Muscle of leg (tissue), 16 donors: Measurements from ENCODE around the gene RNASE11. TPM values are rescaled to one million over a fixed set of nuclear protein-coding genes. Genes with fewer than 3 reads are reported as not detected.

Experiments used
- DNase-seq: peaks from one replicate; pipeline ENCODE4 v3.0.0; 2013
- H3K27ac ChIP-seq: one replicate; pipeline ENCODE4 v1.5.1; 2013; ENCODE audit warnings: mild to moderate bottlenecking, low read length, control low read depth
- H3K27me3 ChIP-seq: one replicate; pipeline ENCODE4 v1.6.1; 2013; ENCODE audit warnings: low read length; ENCODE audit not compliant: control insufficient read depth, insufficient read depth
- H3K36me3 ChIP-seq: one replicate; pipeline ENCODE4 v1.6.1; 2013; ENCODE audit warnings: low read length; ENCODE audit not compliant: control insufficient read depth, insufficient read depth
- H3K4me1 ChIP-seq: one replicate; pipeline ENCODE4 v1.6.1; 2013; ENCODE audit warnings: low read length; ENCODE audit not compliant: control insufficient read depth, insufficient read depth
- H3K4me3 ChIP-seq: one replicate; pipeline ENCODE4 v1.5.1; 2013; ENCODE audit warnings: low read length, control low read depth
- H3K9me3 ChIP-seq: replicated peaks from 2 replicates; pipeline ENCODE4 v1.6.1; 2013; ENCODE audit warnings: low read depth, low read length; ENCODE audit not compliant: control insufficient read depth
- WGBS: methylation state at CpG from one replicate; pipeline ENCODE4 v1.1.5; 2013; ENCODE audit warnings: missing lambda C conversion rate; ENCODE audit not compliant: insufficient coverage; 5-methylcytosine and 5-hydroxymethylcytosine counted together
- long read RNA-seq, 11 donors: transcript quantifications; one replicate each; lab custom pipeline, GENCODE V29; 2026
- polyA plus RNA-seq, 8 donors: library from polyadenylated mRNA; unstranded; fragments of 120-200 nt; gene quantifications; one replicate each; pipeline versions ENCODE4 v1.2.1 to v1.2.3, GENCODE V29; 2013; ENCODE audit warnings: inconsistent platforms in 1 of 8, low replicate concordance in 1 of 8; ENCODE audit not compliant: insufficient read length in 8 of 8, insufficient read depth in 1 of 8
- total RNA-seq: library from RNA; stranded (reverse); fragments of 120-200 nt; gene quantifications from one replicate; pipeline ENCODE4 v1.2.4, GENCODE V29; 2013

Gene RNASE11
- not detected for total RNA-seq
- not detected for polyA plus RNA-seq
- long read RNA-seq, donor 1: 0 reads
- long read RNA-seq, donor 2: 0 reads
- long read RNA-seq, donor 3: 0 reads
- long read RNA-seq, donor 4: 0 reads
- long read RNA-seq, donor 5: 0 reads
- long read RNA-seq, donor 6: 0 reads
- long read RNA-seq, donor 7: 0 reads
- long read RNA-seq, donor 8: 0 reads
- long read RNA-seq, donor 9: 0 reads
- long read RNA-seq, donor 10: 0 reads
- long read RNA-seq, donor 11: 0 reads

DNA sequence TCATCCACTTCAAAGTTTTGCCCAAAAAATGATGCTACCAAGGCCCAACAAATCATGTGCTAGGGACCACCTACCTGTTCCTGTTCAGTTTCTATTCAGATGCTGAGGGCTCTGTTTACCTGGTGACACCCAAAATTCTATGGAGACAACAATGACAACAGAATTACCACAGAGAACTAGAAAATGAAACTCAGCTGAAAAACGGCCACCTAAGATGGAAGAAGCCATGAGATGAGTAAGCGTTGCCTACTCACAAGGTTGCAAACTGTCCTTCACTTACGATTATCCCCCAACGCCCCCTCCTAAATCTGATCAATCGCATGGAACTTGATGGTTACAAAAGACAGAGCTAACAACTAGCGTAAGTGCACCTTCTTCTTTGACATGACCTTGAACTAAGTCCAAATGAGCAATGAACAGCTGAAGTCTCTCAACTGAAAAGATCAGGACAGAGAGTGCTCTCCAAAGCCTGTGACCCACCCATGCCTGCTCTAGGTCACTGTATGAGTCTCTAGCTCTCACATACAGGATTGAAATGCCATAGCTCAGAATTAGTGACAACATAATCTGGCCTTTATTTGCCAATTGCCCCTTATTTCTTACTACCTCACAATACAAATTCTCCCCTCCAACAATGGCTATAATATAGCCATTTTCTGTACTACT lies at the start of gene RNASE11:
RNASE11 (minus strand) TSS at position 513 of the 666 bp plus-strand sequence.
- H3K27me3 ChIP-seq: no peaks in the 10 kb centered on the region
- no peaks in the 10 kb centered on the region for H3K4me1 ChIP-seq
- 78% methylated on average over 5 of the region's 6 CpGs for whole genome bisulfite sequencing
- no peak for DNase-seq
- no peaks in the 10 kb centered on the region for H3K9me3 ChIP-seq
- no peaks in the 10 kb centered on the region for H3K36me3 ChIP-seq
- no peak within 1 kb of the TSS for H3K4me3 ChIP-seq
- H3K27ac ChIP-seq: no peak within 1 kb of the TSS

DNA sequence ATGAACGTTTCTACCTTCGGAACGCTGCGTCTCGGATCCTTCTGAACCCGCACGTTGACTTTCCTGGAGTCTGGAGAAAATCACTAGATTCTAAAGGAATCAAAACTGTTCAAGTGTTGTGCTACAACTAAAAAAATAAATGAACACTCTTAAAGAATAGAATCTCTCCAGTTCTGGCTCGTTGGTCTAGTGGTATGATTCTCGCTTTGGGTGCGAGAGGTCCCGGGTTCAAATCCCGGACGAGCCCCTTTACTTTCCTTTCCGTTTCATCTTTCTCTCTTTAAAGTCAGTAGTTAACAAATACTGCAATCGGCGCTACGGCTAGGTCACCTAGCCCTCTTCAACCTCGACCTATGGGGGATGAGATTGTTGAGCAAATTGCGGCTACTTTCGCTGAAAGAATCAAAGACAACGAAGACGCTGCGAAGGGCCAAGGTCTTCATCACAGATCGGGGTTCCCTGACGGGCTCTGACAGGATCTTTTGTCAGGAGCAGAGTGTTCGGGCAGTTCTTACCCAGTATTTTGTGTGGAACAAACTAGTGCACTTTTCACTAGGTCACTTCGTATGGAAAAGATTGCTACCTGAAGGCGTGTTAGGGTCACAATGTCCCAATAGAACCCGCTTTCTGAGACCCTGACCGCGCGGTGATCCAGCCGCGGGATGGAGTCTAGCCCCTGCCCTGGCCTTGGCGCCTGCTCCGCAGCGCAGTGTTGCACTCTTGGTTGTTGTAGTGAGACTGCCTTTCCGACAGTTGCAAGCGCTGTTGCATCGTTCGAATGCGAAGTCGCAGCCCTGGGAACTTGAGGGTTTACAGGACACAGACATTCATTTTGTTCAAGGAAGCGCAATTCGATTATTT lies 45.3 kb upstream of the RNASE11 start:
- Histone ChIP-seq H3K9me3 (no peaks in the 10 kb centered on the region), H3K27me3 (peaks cover 52% of the 10 kb centered on the region), H3K4me1 (peaks cover 22% of the 10 kb centered on the region), H3K36me3 (no peaks in the 10 kb centered on the region), H3K27ac (no peak overlapping the region), H3K4me3 (no peak overlapping the region)
- 1% methylated on average over 21 of the region's 45 CpGs for WGBS
- peak; percentile 48 for DNase-seq

DNA sequence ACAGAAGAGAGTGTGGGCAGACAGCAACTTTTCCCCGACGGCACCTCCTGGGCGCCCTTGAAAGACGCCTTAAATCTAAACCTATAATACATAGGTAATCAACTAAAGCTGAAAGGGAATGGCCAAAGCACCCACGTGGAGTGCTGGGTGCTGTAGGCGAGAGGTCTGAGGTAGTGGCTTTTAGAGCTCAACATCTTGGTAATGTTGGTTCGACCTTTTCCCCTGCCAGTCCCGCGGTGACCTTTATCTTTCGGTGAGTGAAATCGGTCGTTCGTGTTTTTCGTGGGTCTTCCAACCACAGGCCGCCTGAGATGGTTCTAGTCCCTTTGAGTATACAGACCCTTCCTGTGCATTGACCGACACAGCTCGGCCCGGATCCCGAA lies 44.6 kb upstream of the RNASE11 start:
- Histone ChIP-seq H3K27ac (no peak overlapping the region), H3K4me3 (no peak overlapping the region), H3K36me3 (no peaks in the 10 kb centered on the region), H3K4me1 (peaks cover 22% of the 10 kb centered on the region), H3K9me3 (no peaks in the 10 kb centered on the region), H3K27me3 (peaks cover 54% of the 10 kb centered on the region)
- WGBS: under 1% methylated on average over 15 of the region's 19 CpGs
- no peak for DNase-seq

DNA sequence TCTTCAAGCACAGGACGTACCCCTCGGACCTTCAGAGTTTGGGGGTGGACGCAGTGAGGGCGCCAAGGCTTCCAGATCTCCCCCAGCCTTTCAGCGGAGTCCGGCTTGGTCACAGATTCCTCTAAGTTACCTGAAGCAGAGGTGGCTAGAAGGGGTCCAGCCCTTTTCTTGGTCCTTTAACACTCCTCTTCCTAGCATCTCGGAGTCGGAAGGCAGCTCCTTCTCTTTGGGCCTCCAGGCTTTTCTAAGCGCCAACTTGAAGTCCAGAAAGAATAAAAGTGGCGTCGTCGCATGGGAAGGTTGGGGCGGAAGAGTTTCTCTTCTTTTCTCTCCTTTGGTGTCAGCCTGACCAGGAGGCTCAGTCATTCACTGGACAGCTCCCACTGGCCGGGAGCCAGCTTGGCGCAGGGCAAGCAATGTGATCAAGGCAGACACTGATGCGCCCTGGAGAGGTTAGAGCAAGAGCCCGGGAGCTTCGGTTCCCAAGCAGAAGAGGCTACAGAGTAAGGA lies 44.1 kb upstream of the RNASE11 start:
- peaks cover 56% of the 10 kb centered on the region for H3K27me3 ChIP-seq
- H3K9me3 ChIP-seq: no peaks in the 10 kb centered on the region
- H3K27ac ChIP-seq: no peak overlapping the region
- H3K4me1 ChIP-seq: peaks cover 22% of the 10 kb centered on the region
- 0% methylated on average over 7 of the region's 18 CpGs for WGBS
- H3K4me3 ChIP-seq: peak overlapping the region; percentile 5
- H3K36me3 ChIP-seq: no peaks in the 10 kb centered on the region
- peak; percentile 71 for DNase-seq

DNA sequence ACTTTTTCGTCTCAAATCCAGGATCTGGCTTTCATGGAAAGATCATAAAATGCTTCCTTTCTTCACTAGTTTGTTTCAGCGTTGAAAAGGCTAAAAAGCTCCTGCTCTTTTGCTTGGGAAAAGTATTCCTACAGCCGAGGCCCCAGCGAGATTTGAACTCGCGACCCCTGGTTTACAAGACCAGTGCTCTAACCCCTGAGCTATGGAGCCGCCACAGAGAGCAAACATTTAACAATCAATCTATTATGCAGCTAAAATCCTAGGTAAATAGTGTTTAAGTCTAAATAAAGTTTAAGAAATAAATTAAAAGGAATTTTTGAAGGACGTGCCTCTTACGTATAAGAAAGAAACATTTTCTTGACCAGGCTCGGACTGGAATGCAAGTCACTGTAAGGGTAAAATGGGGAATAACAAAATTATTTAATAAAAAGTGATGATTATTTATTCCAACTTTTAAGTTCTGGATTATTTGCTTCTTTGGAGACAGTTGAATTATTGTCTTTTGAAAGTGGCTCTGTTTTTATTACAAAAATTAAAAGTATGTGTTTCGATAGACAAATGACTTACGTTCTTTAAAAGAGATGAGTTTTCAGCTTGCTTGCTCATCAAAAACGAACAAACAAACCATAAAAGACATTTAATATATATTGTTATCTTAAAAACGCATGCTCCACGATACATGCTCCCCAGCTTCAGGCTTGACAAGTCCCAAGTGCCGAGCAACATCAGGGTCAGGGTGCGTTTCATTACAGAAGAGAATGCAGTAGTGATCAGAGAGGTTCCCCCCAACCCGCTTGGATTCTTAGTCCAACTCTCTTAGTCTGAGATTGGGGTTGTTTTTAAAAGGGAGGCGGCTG lies 43.5 kb upstream of the RNASE11 start:
- Histone ChIP-seq H3K9me3 (no peaks in the 10 kb centered on the region), H3K36me3 (no peaks in the 10 kb centered on the region), H3K27me3 (peaks cover 60% of the 10 kb centered on the region), H3K4me3 (no peak overlapping the region), H3K27ac (no peak overlapping the region), H3K4me1 (peaks cover 23% of the 10 kb centered on the region)
- WGBS: 0% methylated on average over 2 of the region's 19 CpGs
- peak; percentile 45 for DNase-seq

DNA sequence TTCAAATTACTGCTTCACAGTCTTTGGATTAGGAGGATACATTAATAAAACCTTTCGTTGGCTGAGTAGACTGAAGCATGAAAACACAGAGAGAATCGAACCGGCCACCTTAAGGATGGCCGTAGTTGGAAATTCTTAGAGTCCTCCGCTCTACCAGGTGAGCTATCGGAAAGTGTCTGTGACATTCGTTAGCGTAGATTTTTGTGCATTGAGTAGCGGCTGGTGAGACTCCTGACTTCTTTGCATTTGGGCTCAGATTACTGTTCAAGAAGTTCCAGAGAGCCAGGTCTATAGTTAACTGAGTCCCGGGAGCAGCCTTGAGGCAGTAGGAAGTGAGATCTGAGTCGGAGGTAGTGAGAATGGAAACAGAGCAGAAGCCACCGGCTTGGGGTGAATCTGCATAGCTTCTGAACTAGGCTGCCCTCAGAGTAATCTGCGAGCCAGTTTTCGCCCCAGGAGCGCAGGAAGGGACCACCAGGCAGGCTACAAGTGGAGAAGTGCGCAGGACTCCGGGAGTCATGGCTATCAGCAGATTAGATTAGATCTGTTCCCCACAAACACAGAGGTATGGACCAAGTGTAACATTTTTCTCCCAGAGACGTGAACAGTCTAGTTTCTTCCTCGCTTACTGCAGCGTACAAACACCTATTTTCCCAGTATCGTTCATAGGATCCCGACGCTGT lies 42.7 kb upstream of the RNASE11 start:
- H3K4me1 ChIP-seq: peaks cover 25% of the 10 kb centered on the region
- DNase-seq: no peak
- H3K27ac ChIP-seq: no peak overlapping the region
- H3K27me3 ChIP-seq: peaks cover 68% of the 10 kb centered on the region
- H3K9me3 ChIP-seq: no peaks in the 10 kb centered on the region
- WGBS: 3% methylated on average over 21 of the region's 23 CpGs
- H3K4me3 ChIP-seq: peak overlapping the region; percentile 11
- H3K36me3 ChIP-seq: no peaks in the 10 kb centered on the region

DNA sequence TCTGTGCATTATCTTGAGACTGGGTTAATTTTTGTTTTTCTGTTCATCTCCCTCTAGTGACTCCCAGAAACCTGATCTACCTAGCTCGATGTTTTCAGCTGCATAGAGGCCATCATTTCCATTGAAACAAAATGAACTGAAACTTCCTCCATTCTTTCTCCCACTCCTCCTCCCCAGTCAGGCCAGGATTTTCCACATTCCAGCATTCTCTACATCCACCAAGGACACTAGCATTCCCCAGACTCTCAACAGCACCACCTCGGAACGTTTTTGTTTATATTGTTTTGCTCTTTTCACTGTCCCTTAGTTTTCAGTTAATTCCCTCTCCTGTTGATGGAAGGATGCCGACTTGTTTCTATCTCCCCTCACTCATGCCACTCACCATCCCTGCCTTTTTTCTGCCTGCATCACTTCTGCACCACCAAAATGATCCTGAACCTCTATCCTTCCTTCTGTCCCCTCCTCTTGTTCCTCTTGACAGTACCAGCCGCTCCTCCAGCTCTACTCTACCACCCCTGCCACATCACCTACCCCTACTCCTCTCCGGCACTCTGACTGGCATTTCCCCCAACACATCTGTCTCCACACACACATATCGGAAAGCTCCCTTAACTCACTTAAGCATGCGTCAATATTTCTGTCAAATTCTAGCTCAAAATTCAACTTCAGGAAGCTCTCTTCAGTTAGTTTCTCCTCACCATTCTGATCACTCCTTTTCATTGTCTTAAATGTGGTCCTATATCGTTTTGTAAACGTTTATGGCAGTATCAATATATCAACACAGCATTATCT lies 40.5 kb upstream of the RNASE11 start:
- Histone ChIP-seq H3K27ac (no peak overlapping the region), H3K4me1 (peaks cover 27% of the 10 kb centered on the region), H3K36me3 (no peaks in the 10 kb centered on the region), H3K9me3 (no peaks in the 10 kb centered on the region), H3K4me3 (no peak overlapping the region), H3K27me3 (peaks cover 78% of the 10 kb centered on the region)
- WGBS: 38% methylated on average over 8 of the region's 10 CpGs
- DNase-seq: no peak

DNA sequence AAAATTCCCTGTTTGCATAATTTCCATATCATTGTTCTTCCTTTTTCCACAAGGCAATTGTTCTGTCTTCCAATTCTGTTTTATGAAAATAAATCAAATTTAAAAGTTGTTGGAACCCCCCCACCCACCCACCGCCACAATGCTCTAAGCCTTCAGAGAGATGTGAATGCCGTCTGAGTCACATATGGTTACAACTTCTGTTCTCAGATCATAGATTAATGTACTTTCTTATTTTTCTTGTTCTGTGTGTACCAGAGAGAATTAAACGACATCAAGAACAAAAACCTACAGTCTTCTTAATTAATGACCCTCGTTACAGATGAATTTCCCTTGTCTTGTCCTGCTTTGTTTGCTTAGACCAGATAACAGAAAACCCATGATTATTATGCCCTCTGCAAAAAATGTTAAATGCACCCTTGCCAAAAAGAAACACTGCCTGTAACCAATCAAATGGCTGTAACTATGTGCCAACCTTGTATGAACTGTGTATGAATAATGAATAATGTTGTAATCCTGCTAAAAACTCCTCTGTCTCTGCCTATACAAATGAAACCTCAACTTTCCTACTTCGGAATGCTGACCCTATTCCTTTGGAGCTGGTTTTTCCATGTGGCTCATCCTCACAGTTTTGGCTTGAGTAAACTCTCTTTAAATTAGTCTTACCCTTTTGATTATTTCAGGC lies 39.7 kb upstream of the RNASE11 start:
- peaks cover 78% of the 10 kb centered on the region for H3K27me3 ChIP-seq
- no peaks in the 10 kb centered on the region for H3K9me3 ChIP-seq
- H3K4me3 ChIP-seq: no peak overlapping the region
- peaks cover 30% of the 10 kb centered on the region for H3K4me1 ChIP-seq
- WGBS: no CpG with 5 or more reads among the region's 5 CpGs
- no peak for DNase-seq
- H3K27ac ChIP-seq: no peak overlapping the region
- no peaks in the 10 kb centered on the region for H3K36me3 ChIP-seq
